GM12864 (cell line): ENCODE data around the gene ABHD5.

ENCODE experiments used
- DNase-seq: peaks from one replicate; pipeline ENCODE4 v3.0.0-alpha.2; 2011; ENCODE audit warnings: low read depth
- H3K4me3 ChIP-seq: 2 replicates; pipeline ENCODE4 v1.5.1; 2011; ENCODE audit warnings: mild to moderate bottlenecking, low read depth, low read length, control low read depth
- CTCF ChIP-seq: IDR thresholded peaks from 2 replicates; pipeline ENCODE4 v1.5.1; 2011; ENCODE audit warnings: low read depth, mild to moderate bottlenecking, moderate library complexity, low read length, control low read depth, inconsistent platforms; ENCODE audit errors: missing control alignments

The ABHD5 gene

GRCh38 chr3:43769885-43770425 lies 79.2 kb downstream of the ABHD5 start:
- no peak for DNase-seq
- TF ChIP-seq CTCF: no peak
- no peak overlapping the region for H3K4me3 ChIP-seq

GRCh38 chr3:43770426-43771103 lies 79.8 kb downstream of the ABHD5 start:
- no peak for DNase-seq
- no peak overlapping the region for H3K4me3 ChIP-seq
- no peak for TF ChIP-seq CTCF

GRCh38 chr3:43771610-43772009 lies 80.9 kb downstream of the ABHD5 start:
- H3K4me3 ChIP-seq: no peak overlapping the region
- TF ChIP-seq CTCF: no peak
- no peak for DNase-seq

- no peak for DNase-seq
- no peak for TF ChIP-seq CTCF
- no peak overlapping the region for H3K4me3 ChIP-seq
Observed at GRCh38 chr3:43773273-43774094, 82.7 kb downstream of the ABHD5 start.

GRCh38 chr3:43774799-43775198 lies 84.1 kb downstream of the ABHD5 start:
- no peak for TF ChIP-seq CTCF
- no peak overlapping the region for H3K4me3 ChIP-seq
- no peak for DNase-seq

GRCh38 chr3:43776101-43776500 lies 85.4 kb downstream of the ABHD5 start:
- DNase-seq: no peak
- TF ChIP-seq CTCF: no peak
- no peak overlapping the region for H3K4me3 ChIP-seq
